Testis (tissue), 2 donors: Measurements from ENCODE around the gene MEGF11.

Experiments used
- CTCF ChIP-seq, 3 experiments: fragments of 450-650 bp in 2 of 3; fragments of 200-600 bp in 1 of 3; sonication (generic) in 1 of 3; IDR thresholded peaks; one replicate each; pipeline ENCODE4 v1.5.1; 2016 to 2019; ENCODE audit warnings: antibody characterized with exemption in 3 of 3, mild to moderate bottlenecking in 2 of 3, moderate library complexity in 1 of 3
- POLR2A ChIP-seq: fragments of 450-650 bp; IDR thresholded peaks from one replicate; pipeline ENCODE4 v1.6.1; 2017; ENCODE audit warnings: antibody characterized with exemption, mild to moderate bottlenecking, moderate library complexity

- TF ChIP-seq CTCF (IDR thresholded peaks at IDR 0.05) = no peak
- TF ChIP-seq POLR2A = no peak
Observed at GRCh38 chr15:65863106-65863505, 390.4 kb downstream of the MEGF11 start.
